ENCODE measurements around the gene TNFAIP8. TPM values are rescaled to one million over a fixed set of nuclear protein-coding genes. Genes with fewer than 3 reads are reported as not detected.

The TNFAIP8 gene
- total RNA-seq, 2 experiments from 2014 or later: 106 to 114 TPM

DNA sequence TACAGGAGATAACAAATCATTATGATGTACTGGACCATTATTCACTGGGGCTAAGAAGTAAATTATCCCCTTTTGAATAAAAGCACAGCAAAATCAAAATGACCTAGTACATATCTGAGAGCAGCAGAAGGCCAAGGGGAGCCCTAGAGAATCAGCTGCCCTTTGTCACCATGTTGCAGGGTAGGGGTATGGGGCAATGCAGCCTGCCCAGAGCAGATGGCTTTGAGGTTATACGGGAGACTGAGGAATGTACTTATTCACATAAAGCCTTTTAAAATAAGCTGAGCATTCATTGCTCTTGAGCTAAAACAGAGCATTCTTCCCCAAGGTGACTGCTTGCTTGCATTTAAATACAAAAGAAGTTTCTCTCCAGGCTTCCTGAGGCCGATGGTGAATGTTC, 2.6 kb upstream of the TNFAIP8 start:
- Histone ChIP-seq H3K4me1 (ENCODE audit: insufficient read depth, low read length) (peaks cover 79% of the 10 kb centered on the region), H3K9me3 (ENCODE audit: control insufficient read depth in 1 of 2, insufficient read depth in 1 of 2, low read length in 2 of 2) (no peaks in the 10 kb centered on the region), H3K36me3 (ENCODE audit: insufficient read depth, low read length) (peaks cover 14% of the 10 kb centered on the region), H3K27me3 (ENCODE audit: control insufficient read depth in 1 of 2, insufficient read depth in 2 of 2, low read length in 2 of 2) (no peaks in the 10 kb centered on the region), H3K27ac (ENCODE audit: low read depth in 1 of 2, low read length in 2 of 2) (peak overlapping the region; percentile 4 to 25), H3K4me3 (ENCODE audit: low read length) (peak overlapping the region; percentile 17)
- no peak for DNase-seq
- no peak for TF ChIP-seq CTCF (IDR thresholded peaks at IDR 0.05)
- H3K4me3 Mint-ChIP-seq: peak overlapping the region; percentile 68
- H3K36me3 Mint-ChIP-seq (ENCODE audit: low read depth): peaks cover 55% of the 10 kb centered on the region
- CTCF ChIA-PET: interaction anchor here (0.7 to 6.3 kb wide), 4 partner anchors 9 to 58 kb away, joined by 3 to 36 read pairs (median 6); no protein-coding TSS in a partner anchor
- peaks cover 97% of the 10 kb centered on the region for H3K4me1 Mint-ChIP-seq (ENCODE audit: low read depth)
- intact Hi-C loops (cut with DNase I, micrococcal nuclease): no loop called here
- H3K27me3 Mint-ChIP-seq: no peaks in the 10 kb centered on the region
- ATAC-seq (ENCODE audit: poor library complexity): no peak
- POLR2A ChIA-PET: interaction anchor here (0.7 to 13.0 kb wide), 4 partner anchors 9 to 400 kb away, joined by 3 to 301 read pairs (median 8); no protein-coding TSS in a partner anchor
- peak overlapping the region; percentile 86 for H3K27ac Mint-ChIP-seq
- H3K9me3 Mint-ChIP-seq: no peaks in the 10 kb centered on the region

DNA sequence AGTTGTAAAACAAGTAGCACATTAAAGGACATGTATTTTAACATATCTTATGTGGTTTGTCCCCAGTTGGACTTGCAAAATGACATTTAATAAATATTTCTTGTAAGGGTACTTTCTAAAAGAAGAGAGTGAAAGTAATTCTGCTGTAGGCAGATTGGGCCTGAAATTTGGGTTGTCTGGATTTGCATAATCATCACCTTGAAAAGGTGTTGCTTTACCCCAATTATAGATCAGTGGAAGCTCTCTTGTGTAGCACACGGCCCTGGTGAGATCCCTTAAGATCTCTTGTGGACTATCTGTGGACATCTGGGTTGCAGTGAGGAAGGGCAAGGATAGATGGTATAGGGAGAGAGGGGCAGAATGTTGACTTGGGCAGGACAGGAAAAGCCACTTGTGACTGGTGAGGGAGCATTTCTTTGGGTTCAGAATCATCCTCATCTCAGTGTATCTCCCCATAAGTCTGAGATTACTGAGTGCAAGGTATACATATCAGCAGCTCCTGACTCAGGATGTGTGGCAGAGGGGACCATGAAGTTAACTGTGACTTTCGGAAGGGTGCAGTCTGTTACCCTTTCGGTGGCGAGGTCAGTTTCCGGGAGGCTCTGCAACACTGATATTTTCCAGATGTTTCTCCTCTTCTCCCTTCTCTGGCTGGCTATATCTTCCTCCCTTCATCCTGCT, 2.0 kb upstream of the TNFAIP8 start:
- H3K4me3 ChIP-seq (ENCODE audit: low read length): peak overlapping the region; percentile 17
- no peak for TF ChIP-seq CTCF (IDR thresholded peaks at IDR 0.05)
- Mint-ChIP-seq H3K9me3 (no peaks in the 10 kb centered on the region), H3K4me3 (peak overlapping the region; percentile 68), H3K27ac (peak overlapping the region; percentile 86), H3K36me3 (ENCODE audit: low read depth) (peaks cover 50% of the 10 kb centered on the region), H3K27me3 (no peaks in the 10 kb centered on the region), H3K4me1 (ENCODE audit: low read depth) (peaks cover 97% of the 10 kb centered on the region)
- peaks cover 12% of the 10 kb centered on the region for H3K36me3 ChIP-seq (ENCODE audit: insufficient read depth, low read length)
- DNase-seq (peak in 4 of 14 experiments; percentile 38 to 69 (median 44)), ATAC-seq (ENCODE audit: poor library complexity) (peak; percentile 43)
- peak overlapping the region; percentile 25 to 29 for H3K27ac ChIP-seq (ENCODE audit: low read depth in 1 of 2, low read length in 2 of 2)
- intact Hi-C loops (cut with DNase I, micrococcal nuclease): loop anchor here in 1 of 2 experiments (2.0 kb wide), 2 partner anchors 13 to 15 kb away; no protein-coding TSS in a partner anchor
- H3K27me3 ChIP-seq (ENCODE audit: control insufficient read depth in 1 of 2, insufficient read depth in 2 of 2, low read length in 2 of 2): no peaks in the 10 kb centered on the region
- POLR2A ChIA-PET: interaction anchor here (0.6 to 13.0 kb wide), 5 partner anchors 8 to 400 kb away, joined by 3 to 301 read pairs (median 4); no protein-coding TSS in a partner anchor
- CTCF ChIA-PET: interaction anchor here (0.7 to 6.3 kb wide), 4 partner anchors 9 to 58 kb away, joined by 3 to 36 read pairs (median 6); no protein-coding TSS in a partner anchor
- peaks cover 79% of the 10 kb centered on the region for H3K4me1 ChIP-seq (ENCODE audit: insufficient read depth, low read length)
- H3K9me3 ChIP-seq (ENCODE audit: control insufficient read depth in 1 of 2, insufficient read depth in 1 of 2, low read length in 2 of 2): no peaks in the 10 kb centered on the region

DNA sequence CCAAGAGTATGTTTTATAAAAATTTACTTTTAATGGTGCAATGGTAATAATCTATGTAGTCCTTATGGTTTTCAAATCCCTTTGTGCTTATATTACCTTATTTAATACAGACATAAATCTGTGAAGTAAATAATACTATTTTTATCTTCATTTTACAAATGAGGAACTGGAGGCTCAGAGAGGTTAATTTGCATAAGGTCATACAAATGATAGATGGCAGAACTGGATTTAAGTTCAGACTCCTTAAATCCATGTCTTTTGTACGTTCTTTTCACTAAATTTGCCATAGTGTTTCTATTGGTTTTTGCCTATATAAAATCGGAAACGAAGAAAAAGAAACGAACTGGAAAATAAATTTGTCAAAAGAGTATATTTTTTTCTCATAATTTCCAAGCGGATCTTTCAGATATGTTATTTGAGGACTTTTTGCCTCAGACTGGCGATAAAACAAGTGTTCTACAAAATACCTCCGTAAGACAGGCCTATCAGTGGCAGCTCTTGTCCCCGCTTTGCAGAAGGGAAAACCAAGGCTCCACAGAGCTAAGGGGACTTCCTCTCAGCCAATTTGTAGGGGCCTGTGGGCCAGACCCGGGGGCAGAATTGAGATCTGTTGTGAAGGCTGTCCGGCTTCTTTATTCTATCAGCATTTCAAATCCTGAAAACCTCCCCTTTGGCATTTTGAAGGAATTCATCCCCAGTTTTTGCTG, 1.1 kb upstream of the TNFAIP8 start:
- Mint-ChIP-seq H3K27me3 (no peaks in the 10 kb centered on the region), H3K9me3 (no peaks in the 10 kb centered on the region), H3K4me1 (ENCODE audit: low read depth) (peaks cover 97% of the 10 kb centered on the region), H3K36me3 (ENCODE audit: low read depth) (peaks cover 44% of the 10 kb centered on the region), H3K27ac (peak overlapping the region; percentile 86), H3K4me3 (peak overlapping the region; percentile 93)
- Histone ChIP-seq H3K36me3 (ENCODE audit: insufficient read depth, low read length) (peaks cover 18% of the 10 kb centered on the region), H3K27ac (ENCODE audit: low read depth in 1 of 2, low read length in 2 of 2) (peak overlapping the region; percentile 29 to 76), H3K4me1 (ENCODE audit: insufficient read depth, low read length) (peaks cover 81% of the 10 kb centered on the region), H3K27me3 (ENCODE audit: control insufficient read depth in 1 of 2, insufficient read depth in 2 of 2, low read length in 2 of 2) (no peaks in the 10 kb centered on the region), H3K4me3 (ENCODE audit: low read length) (peak overlapping the region; percentile 61), H3K9me3 (ENCODE audit: control insufficient read depth in 1 of 2, insufficient read depth in 1 of 2, low read length in 2 of 2) (no peaks in the 10 kb centered on the region)
- CTCF ChIA-PET: interaction anchor here (1.5 to 6.3 kb wide), 2 partner anchors 12 to 18 kb away, joined by 4 to 36 read pairs; no protein-coding TSS in a partner anchor
- DNase-seq: peak in 1 of 14 experiments; percentile 39
- no peak for TF ChIP-seq CTCF (IDR thresholded peaks at IDR 0.05)
- intact Hi-C loops (cut with DNase I, micrococcal nuclease): loop anchor here (2.0 to 5.0 kb wide), 3 partner anchors 14 to 37 kb away; no protein-coding TSS in a partner anchor
- no peak for ATAC-seq (ENCODE audit: poor library complexity)
- POLR2A ChIA-PET: interaction anchor here (0.7 to 13.0 kb wide), 4 partner anchors 14 to 81 kb away, joined by 3 to 301 read pairs (median 8); no protein-coding TSS in a partner anchor

All from CD4-positive, alpha-beta T cell (primary cell).